HepG2 (cell line): Measurements from ENCODE around the gene ERCC2. TPM values are rescaled to one million over a fixed set of nuclear protein-coding genes. Genes with fewer than 3 reads are reported as not detected.

Source experiments
- ATAC-seq: fragments of 200-7000 bp; cut with Tn5 transposase; 3 replicates; pipeline ENCODE4 v1.9.1; 2020; ENCODE audit warnings: mild to moderate bottlenecking, moderate library complexity
- BruUV-seq: library from RNA; stranded (reverse); fragments of 400-500 nt; replicated peaks from 2 replicates; lab custom pipeline; 2021; lab: Mats Ljungman, UMichigan
- CTCF ChIA-PET: fragments of 300-600 bp; formaldehyde crosslinking; extraction: SDS; loops from one replicate; lab custom pipeline; 2021; ENCODE audit warnings: low total read pairs, inconsistent platforms, low intra/inter-chr PET ratio; lab: Yijun Ruan, JAX
- POLR2A ChIA-PET: fragments of 350-600 bp; sonication (Branson Sonifier 250); formaldehyde crosslinking; loops from one replicate; lab custom pipeline; 2020; ENCODE audit warnings: antibody characterized with exemption, inconsistent platforms; lab: Yijun Ruan, JAX
- DNase-seq: peaks from one replicate; pipeline ENCODE4 v3.0.0-alpha.2; 2015; ENCODE audit warnings: low spot score
- FAIRE-seq: peaks from 3 replicates; lab custom pipeline; 2011; peaks lifted over from hg19 to GRCh38; lab: Jason Lieb, UNC
- H2AFZ ChIP-seq: one replicate; pipeline ENCODE4 v1.6.1; 2011; ENCODE audit warnings: low read length, inconsistent platforms
- H3K27ac ChIP-seq: fragments of 300-600 bp; 3 replicates; pipeline ENCODE4 v1.8.0; 2011; ENCODE audit warnings: mixed run types, mild to moderate bottlenecking, mixed read lengths, low read length, inconsistent platforms; ENCODE audit not compliant: insufficient read depth; ENCODE audit errors: extremely low read length
- H3K27me3 ChIP-seq, 2 experiments: fragments of 200-600 bp in 1 of 2; 2 replicates in 1 of 2; 3 replicates in 1 of 2; pipeline versions ENCODE4 v1.6.0 to v1.8.0; 2011; ENCODE audit warnings: low read length in 2 of 2, mild to moderate bottlenecking in 2 of 2, moderate library complexity in 2 of 2, inconsistent platforms in 1 of 2; ENCODE audit not compliant: insufficient read depth in 2 of 2, control insufficient read depth in 1 of 2
- H3K36me3 ChIP-seq, 2 experiments: fragments of 200-600 bp in 1 of 2; replicated peaks in 1 of 2; 2 replicates in 1 of 2; 3 replicates in 1 of 2; pipeline versions ENCODE4 v1.5.1 to v1.8.0; 2011; ENCODE audit warnings: low read length in 2 of 2, inconsistent platforms in 1 of 2; ENCODE audit not compliant: insufficient read depth in 2 of 2, control insufficient read depth in 1 of 2
- H3K4me1 ChIP-seq: 2 replicates; pipeline ENCODE4 v1.5.1; 2012; ENCODE audit warnings: low read length, inconsistent platforms; ENCODE audit not compliant: insufficient read depth
- H3K4me2 ChIP-seq: 2 replicates; pipeline ENCODE4 v1.6.0; 2011; ENCODE audit warnings: low read depth, low read length, inconsistent platforms
- H3K4me3 ChIP-seq, 3 experiments: fragments of 200-600 bp in 1 of 3; sonication (generic), shearing (Covaris generic) in 1 of 3; replicated peaks in 1 of 3; 2 replicates each; pipeline ENCODE4 v1.5.1; 2011 to 2016; ENCODE audit warnings: low read length in 3 of 3, inconsistent platforms in 2 of 3, low read depth in 2 of 3, mild to moderate bottlenecking in 2 of 3, control low read depth in 1 of 3, mixed read lengths in 1 of 3; ENCODE audit not compliant: insufficient read depth in 1 of 3
- H3K79me2 ChIP-seq: one replicate; pipeline ENCODE4 v1.6.1; 2011; ENCODE audit warnings: low read length, inconsistent platforms; ENCODE audit not compliant: insufficient read depth
- H3K9ac ChIP-seq: 2 replicates; pipeline ENCODE4 v1.6.0; 2011; ENCODE audit warnings: mild to moderate bottlenecking, low read depth, low read length, inconsistent platforms; ENCODE audit not compliant: insufficient read depth
- H3K9me3 ChIP-seq: 2 replicates; pipeline ENCODE4 v1.5.1; 2012; ENCODE audit warnings: mild to moderate bottlenecking, low read length
- H4K20me1 ChIP-seq: 2 replicates; pipeline ENCODE4 v1.6.0; 2011; ENCODE audit warnings: inconsistent platforms, mild to moderate bottlenecking, low read length, moderate library complexity; ENCODE audit not compliant: insufficient read depth
- AGO2 ChIP-seq: fragments of 200-400 bp; formaldehyde crosslinking; optimal IDR thresholded peaks from 2 replicates; pipeline ENCODE3; 2017; ENCODE audit warnings: mild to moderate bottlenecking, low read depth, low read length, moderate library complexity
- NBN ChIP-seq: fragments of 450-650 bp; conservative IDR thresholded peaks from 2 replicates; pipeline ENCODE4 v1.6.1; 2017
- TCF12 ChIP-seq, 2 experiments: fragments of 450-650 bp in 1 of 2; sonication (generic) in 1 of 2; formaldehyde crosslinking in 1 of 2; IDR thresholded peaks; 2 replicates each; pipeline versions ENCODE4 v1.6.1 to v1.8.0; 2017 to 2022; ENCODE audit warnings: antibody characterized with exemption in 1 of 2, mild to moderate bottlenecking in 1 of 2, missing genetic modification reagents in 1 of 2, moderate library complexity in 1 of 2
- ZNF318 ChIP-seq: sonication (generic); formaldehyde crosslinking; IDR thresholded peaks from 2 replicates; pipeline ENCODE4 v1.4.0; 2020; ENCODE audit warnings: mild to moderate bottlenecking, missing genetic modification reagents
- WGBS: methylation state at CpG from one replicate; pipeline ENCODE4 v1.1.6; 2017; ENCODE audit warnings: low lambda C conversion rate; 5-methylcytosine and 5-hydroxymethylcytosine counted together
- in situ Hi-C: cut with HindIII; loops from 2 replicates; pipeline ENCODE4 v1.10.0; 2017; ENCODE audit warnings: low pct_unique_long_range_greater_than_20kb; ENCODE audit not compliant: extremely low pct_ligation_motif_present
- intact Hi-C: fragments of 100-400 bp; cut with micrococcal nuclease; formaldehyde crosslinking; loops from one replicate; pipeline ENCODE4 v1.10.0; 2022; ENCODE audit not compliant: unreplicated experiment
- polyA plus RNA-seq, 8 experiments: library from polyadenylated mRNA; depleted of rRNA in 3 of 8; stranded (reverse) in 7 of 8; unstranded in 1 of 8; fragments of >200 nt; fragmentation: Illumina TruSeq in 4 of 8; extraction: Trizol in 4 of 8; gene quantifications; 2 replicates each; pipeline versions ENCODE4 v1.2.1 to v1.2.3, GENCODE V29; 2011 to 2016; ENCODE audit warnings: low read depth in 4 of 8, missing spikeins in 1 of 8, mixed read lengths in 1 of 8; ENCODE audit not compliant: insufficient read depth in 1 of 8
- total RNA-seq, 5 experiments: library from RNA; depleted of rRNA; stranded (reverse); fragments of >200 nt; fragmentation: Illumina TruSeq; extraction: Trizol; gene quantifications; 2 replicates each; pipeline ENCODE4 v1.2.3, GENCODE V29; 2016; ENCODE audit warnings: low read depth in 1 of 5

Gene ERCC2
- total and polyA plus RNA-seq, 2 of the 13 experiments (the other 11 are each of a cell fraction or from before 2014, with no cell fraction given) = 25.4 to 49.2 TPM

GRCh38 chr19:45352471-45352870, 17.9 kb downstream of the ERCC2 start (continued):
- TF ChIP-seq ZNF318 (CRISPR knock-in tag) (no peak), NBN (no peak)
- TF ChIP-seq, all 625 proteins: peak for 0

- Histone ChIP-seq H2AFZ (no peak overlapping the region), H3K9ac (no peak overlapping the region), H3K27me3 (peaks cover 0 to 6% of the 10 kb centered on the region in 2 experiments; a peak in 1 of 5 replicates), H3K4me3 (no peak overlapping the region), H3K79me2 (no peaks in the 10 kb centered on the region), H3K4me2 (no peak overlapping the region), H3K9me3 (no peaks in the 10 kb centered on the region), H3K27ac (no peak overlapping the region), H4K20me1 (no peaks in the 10 kb centered on the region), H3K36me3 (peaks cover 22 to 59% of the 10 kb centered on the region in 2 experiments; a peak in 4 of 5 replicates), H3K4me1 (no peaks in the 10 kb centered on the region)
- POLR2A ChIA-PET = no interaction called here
- WGBS = 100% methylated on average over 2 of the region's 15 CpGs
- no TSS peak for BruUV-seq
- TF ChIP-seq TCF12 (IDR thresholded peaks at IDR 0.05) (no peak), TCF12 (CRISPR knock-in tag; IDR thresholded peaks at IDR 0.05) (no peak), AGO2 (peak; percentile 8)
- ATAC-seq (no peak), DNase-seq (no peak), FAIRE-seq (no peak)
- CTCF ChIA-PET = no interaction called here
- in situ Hi-C loops = no loop called here
- intact Hi-C loops = no loop called here
Observed at GRCh38 chr19:45352062-45352461, 18.3 kb downstream of the ERCC2 start.
